HepG2 (cell line): Measurements from ENCODE around the gene THADA. TPM values are rescaled to one million over a fixed set of nuclear protein-coding genes. Genes with fewer than 3 reads are reported as not detected.
A peak's percentile ranks its signal among the peaks of the same experiment; 100 is the strongest.

Source experiments
- AGO2 ChIP-seq: fragments of 200-400 bp; formaldehyde crosslinking; optimal IDR thresholded peaks from 2 replicates; pipeline ENCODE3; 2017; ENCODE audit warnings: mild to moderate bottlenecking, low read depth, low read length, moderate library complexity
- AHDC1 ChIP-seq: sonication (generic); formaldehyde crosslinking; IDR thresholded peaks from 2 replicates; pipeline ENCODE4 v1.5.1; 2020; ENCODE audit warnings: mild to moderate bottlenecking, missing genetic modification reagents, borderline replicate concordance
- CBFB ChIP-seq: sonication (generic); formaldehyde crosslinking; IDR thresholded peaks from 2 replicates; pipeline ENCODE4 v1.4.0; 2020; ENCODE audit warnings: missing genetic modification reagents
- ERF ChIP-seq: IDR thresholded peaks from 2 replicates; pipeline ENCODE4 v1.6.1; 2018; ENCODE audit warnings: missing biosample characterization, missing genetic modification reagents
- FOXP1 ChIP-seq, 2 experiments: fragments of 450-650 bp in 1 of 2; IDR thresholded peaks; 2 replicates each; pipeline ENCODE4 v1.6.1; 2017 to 2018; ENCODE audit warnings: antibody characterized with exemption in 1 of 2
- GZF1 ChIP-seq: sonication (generic); formaldehyde crosslinking; IDR thresholded peaks from 2 replicates; pipeline ENCODE4 v1.5.1; 2020; ENCODE audit warnings: mild to moderate bottlenecking, missing genetic modification reagents
- HNF4G ChIP-seq, 2 experiments: sonication (generic) in 1 of 2; formaldehyde crosslinking in 1 of 2; IDR thresholded peaks; 2 replicates each; pipeline versions ENCODE4 v1.4.0 to v1.6.1; 2011 to 2020; ENCODE audit warnings: borderline replicate concordance in 2 of 2, low read depth in 2 of 2, mild to moderate bottlenecking in 2 of 2, low read length in 1 of 2, missing genetic modification reagents in 1 of 2, moderate library complexity in 1 of 2
- PHF5A ChIP-seq: IDR thresholded peaks from one replicate; pipeline ENCODE4 v1.6.1; 2018; ENCODE audit warnings: low read depth, missing genetic modification reagents; ENCODE audit not compliant: unreplicated experiment
- PPARG ChIP-seq: conservative IDR thresholded peaks from 2 replicates; pipeline ENCODE4 v1.6.1; 2016; ENCODE audit warnings: missing biosample characterization, missing genetic modification reagents
- SAP130 ChIP-seq: IDR thresholded peaks from 2 replicates; pipeline ENCODE4 v1.6.1; 2016; ENCODE audit warnings: low read depth
- TOE1 ChIP-seq: sonication (generic); formaldehyde crosslinking; IDR thresholded peaks from 2 replicates; pipeline ENCODE4 v1.4.0; 2020; ENCODE audit warnings: mild to moderate bottlenecking, missing genetic modification reagents
- ZNF33A ChIP-seq: sonication (generic); formaldehyde crosslinking; IDR thresholded peaks from 2 replicates; pipeline ENCODE4 v1.5.1; 2020; ENCODE audit warnings: missing genetic modification reagents, mild to moderate bottlenecking, moderate library complexity, borderline replicate concordance
- ZNF772 ChIP-seq: sonication (generic); formaldehyde crosslinking; IDR thresholded peaks from 2 replicates; pipeline ENCODE4 v1.5.0; 2020; ENCODE audit warnings: mild to moderate bottlenecking, missing genetic modification reagents
- ZNF781 ChIP-seq: sonication (generic); formaldehyde crosslinking; IDR thresholded peaks from 2 replicates; pipeline ENCODE4 v1.5.1; 2020; ENCODE audit warnings: borderline replicate concordance, mild to moderate bottlenecking, missing genetic modification reagents; ENCODE audit errors: not compliant biosample characterization
- polyA plus RNA-seq, 8 experiments: library from polyadenylated mRNA; depleted of rRNA in 3 of 8; stranded (reverse) in 7 of 8; unstranded in 1 of 8; fragments of >200 nt; fragmentation: Illumina TruSeq in 4 of 8; extraction: Trizol in 4 of 8; gene quantifications; 2 replicates each; pipeline versions ENCODE4 v1.2.1 to v1.2.3, GENCODE V29; 2011 to 2016; ENCODE audit warnings: low read depth in 4 of 8, missing spikeins in 1 of 8, mixed read lengths in 1 of 8; ENCODE audit not compliant: insufficient read depth in 1 of 8
- total RNA-seq, 5 experiments: library from RNA; depleted of rRNA; stranded (reverse); fragments of >200 nt; fragmentation: Illumina TruSeq; extraction: Trizol; gene quantifications; 2 replicates each; pipeline ENCODE4 v1.2.3, GENCODE V29; 2016; ENCODE audit warnings: low read depth in 1 of 5
- TF ChIP-seq, protein P1 (sequence below): sonication (generic); formaldehyde crosslinking; IDR thresholded peaks from 2 replicates; pipeline ENCODE4 v1.4.0; 2020; ENCODE audit warnings: mild to moderate bottlenecking, missing genetic modification reagents
- TF ChIP-seq, protein P2 (sequence below): IDR thresholded peaks from 2 replicates; pipeline ENCODE4 v1.6.1; 2012; ENCODE audit warnings: low read depth, low read length, improper control_type of control experiment
- TF ChIP-seq, protein P3 (sequence below): sonication (generic); formaldehyde crosslinking; IDR thresholded peaks from 2 replicates; pipeline ENCODE4 v1.4.0; 2020; ENCODE audit warnings: missing genetic modification reagents

The THADA gene
- total and polyA plus RNA-seq, 2 of the 13 experiments (the other 11 are each of a cell fraction or from before 2014, with no cell fraction given), result 12.7 to 21.7 TPM

- TF ChIP-seq, protein P1, sequence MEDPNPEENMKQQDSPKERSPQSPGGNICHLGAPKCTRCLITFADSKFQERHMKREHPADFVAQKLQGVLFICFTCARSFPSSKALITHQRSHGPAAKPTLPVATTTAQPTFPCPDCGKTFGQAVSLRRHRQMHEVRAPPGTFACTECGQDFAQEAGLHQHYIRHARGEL, result no peak
- no peak; the same call in 1 of the 2 replicates for TF ChIP-seq TOE1 (CRISPR knock-in tag)
- TF ChIP-seq AHDC1 (CRISPR knock-in tag), result peak; percentile 87
- peak; percentile 78 for TF ChIP-seq SAP130 (CRISPR knock-in tag)
- TF ChIP-seq ERF (CRISPR knock-in tag), result peak; percentile 81
- TF ChIP-seq FOXP1 (IDR thresholded peaks at IDR 0.05), result no peak
- TF ChIP-seq FOXP1 (CRISPR knock-in tag; IDR thresholded peaks at IDR 0.05), result peak; percentile 86; the same call in 1 of the 2 replicates
- TF ChIP-seq AGO2, result no peak
- TF ChIP-seq HNF4G (IDR thresholded peaks at IDR 0.05; ENCODE audit: borderline replicate concordance, low read depth, low read length), result peak; percentile 79
- TF ChIP-seq HNF4G (CRISPR knock-in tag; IDR thresholded peaks at IDR 0.05; ENCODE audit: borderline replicate concordance, low read depth), result peak; percentile 35; the same call in 1 of the 2 replicates
- peak; percentile 75; the same call in 1 of the 2 replicates for TF ChIP-seq GZF1
- no peak for TF ChIP-seq ZNF781
- TF ChIP-seq, protein P2, sequence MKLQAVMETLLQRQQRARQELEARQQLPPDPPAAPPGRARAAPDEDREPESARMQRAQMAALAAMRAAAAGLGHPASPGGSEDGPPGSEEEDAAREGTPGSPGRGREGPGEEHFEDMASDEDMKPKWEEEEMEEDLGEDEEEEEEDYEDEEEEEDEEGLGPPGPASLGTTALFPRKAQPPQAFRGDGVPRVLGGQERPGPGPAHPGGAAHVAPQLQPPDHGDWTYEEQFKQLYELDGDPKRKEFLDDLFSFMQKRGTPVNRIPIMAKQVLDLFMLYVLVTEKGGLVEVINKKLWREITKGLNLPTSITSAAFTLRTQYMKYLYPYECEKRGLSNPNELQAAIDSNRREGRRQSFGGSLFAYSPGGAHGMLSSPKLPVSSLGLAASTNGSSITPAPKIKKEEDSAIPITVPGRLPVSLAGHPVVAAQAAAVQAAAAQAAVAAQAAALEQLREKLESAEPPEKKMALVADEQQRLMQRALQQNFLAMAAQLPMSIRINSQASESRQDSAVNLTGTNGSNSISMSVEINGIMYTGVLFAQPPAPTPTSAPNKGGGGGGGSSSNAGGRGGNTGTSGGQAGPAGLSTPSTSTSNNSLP, result peak; percentile 98
- peak; percentile 74 for TF ChIP-seq PPARG
- TF ChIP-seq, protein P3, sequence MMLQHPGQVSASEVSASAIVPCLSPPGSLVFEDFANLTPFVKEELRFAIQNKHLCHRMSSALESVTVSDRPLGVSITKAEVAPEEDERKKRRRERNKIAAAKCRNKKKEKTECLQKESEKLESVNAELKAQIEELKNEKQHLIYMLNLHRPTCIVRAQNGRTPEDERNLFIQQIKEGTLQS (CRISPR knock-in tag), result 0 out of 2 replicates have a peak, but pooled peaks have one; percentile 36
- peak; percentile 65 for TF ChIP-seq PHF5A (CRISPR knock-in tag)
- TF ChIP-seq ZNF33A (CRISPR knock-in tag), result no peak
- TF ChIP-seq CBFB, result peak; percentile 78; the same call in 1 of the 2 replicates
- 0 out of 2 replicates have a peak, but pooled peaks have one; percentile 35 for TF ChIP-seq ZNF772 (CRISPR knock-in tag)
Observed at GRCh38 chr2:43258547-43259156, 337.2 kb downstream of the THADA start (continued).
